NCI-H2029 (cell line): ENCODE results near the gene SLC39A8.
"Not testable (repeated sequence)": the region's sequence is repeated elsewhere in the genome, so short reads cannot be mapped to it uniquely, and the experiment has no call there.

Source experiments
- DNase-seq: peaks from one replicate; lab custom pipeline; 2025; lab: John Stamatoyannopoulos, UW

SLC39A8 gene

GRCh38 chr4:102344954-102345794, at the start of gene SLC39A8:
Gene SLC39A8, minus strand, starts transcription at chr4:102345482. Its CDS starts 820 bp downstream, at chr4:102344662.
- peak; percentile 83 for DNase-seq

- DNase-seq: no peak
Measured at GRCh38 chr4:102392033-102392744, 46.9 kb upstream of the SLC39A8 start.

GRCh38 chr4:102390438-102390837, 45.2 kb upstream of the SLC39A8 start:
- no peak for DNase-seq

- DNase-seq: no peak
Measured at GRCh38 chr4:102388611-102389010, 43.3 kb upstream of the SLC39A8 start.

- DNase-seq: no peak
Measured at GRCh38 chr4:102387552-102388150, 42.4 kb upstream of the SLC39A8 start.

GRCh38 chr4:102386966-102387365, 41.7 kb upstream of the SLC39A8 start:
- no peak for DNase-seq

- DNase-seq: not testable (repeated sequence)
Measured at GRCh38 chr4:102380253-102380652, 35.0 kb upstream of the SLC39A8 start.

- no peak for DNase-seq
Measured at GRCh38 chr4:102362922-102363432, 17.7 kb upstream of the SLC39A8 start.

GRCh38 chr4:102358128-102358527, 12.8 kb upstream of the SLC39A8 start:
- DNase-seq: no peak

GRCh38 chr4:102357637-102358036, 12.4 kb upstream of the SLC39A8 start:
- not testable (repeated sequence) for DNase-seq

- DNase-seq: no peak
Measured at GRCh38 chr4:102356562-102357202, 11.4 kb upstream of the SLC39A8 start.

- no peak for DNase-seq
Measured at GRCh38 chr4:102355748-102356147, 10.5 kb upstream of the SLC39A8 start.

GRCh38 chr4:102354671-102355454, 9.6 kb upstream of the SLC39A8 start:
- no peak for DNase-seq

- DNase-seq: no peak
Measured at GRCh38 chr4:102352781-102353180, 7.5 kb upstream of the SLC39A8 start.

- no peak for DNase-seq
Measured at GRCh38 chr4:102350634-102351033, 5.4 kb upstream of the SLC39A8 start.

GRCh38 chr4:102348701-102349100, 3.4 kb upstream of the SLC39A8 start:
- DNase-seq: no peak

- no peak for DNase-seq
Measured at GRCh38 chr4:102345795-102346100, 466 bp upstream of the SLC39A8 start.

GRCh38 chr4:102344520-102344953, 745 bp downstream of the SLC39A8 start:
- DNase-seq: no peak

- peak; percentile 48 for DNase-seq
Measured at GRCh38 chr4:102343964-102344519, 1.2 kb downstream of the SLC39A8 start.

- no peak for DNase-seq
Measured at GRCh38 chr4:102342404-102343074, 2.7 kb downstream of the SLC39A8 start.
